ENCODE data around the gene STPG3. TPM values are rescaled to one million over a fixed set of nuclear protein-coding genes. Genes with fewer than 3 reads are reported as not detected.

STPG3 gene
- total and polyA plus RNA-seq, 4 donors, result not detected

DNA sequence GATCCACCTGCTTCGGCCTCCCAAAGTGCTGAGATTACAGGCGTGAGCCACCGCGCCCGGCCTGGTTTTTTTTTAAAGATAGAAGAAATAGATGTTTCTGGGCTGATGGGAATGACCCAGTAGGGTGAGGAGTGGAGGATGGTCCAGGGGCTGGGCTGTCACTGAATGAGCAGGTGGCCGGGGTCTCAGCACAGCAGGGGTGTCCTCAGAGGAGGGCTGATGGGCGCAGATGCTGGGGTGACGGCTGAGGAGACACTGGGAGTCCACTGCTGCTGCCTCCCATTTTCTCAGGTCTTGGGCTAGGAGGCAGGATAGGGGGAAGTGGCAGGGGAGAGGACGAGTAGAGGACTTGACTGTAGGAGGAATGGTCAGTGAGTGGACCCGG is 24.1 kb downstream of the STPG3 start:
- H3K27me3 ChIP-seq (ENCODE audit: control insufficient read depth in 1 of 2, insufficient read depth in 2 of 2, low read length in 1 of 2), result no peaks in the 10 kb centered on the region
- H3K4me1 ChIP-seq (ENCODE audit: control insufficient read depth in 1 of 2, insufficient read depth in 2 of 2, low read length in 2 of 2), result no peaks in the 10 kb centered on the region
- peaks cover 0 to 3% of the 10 kb centered on the region in 2 donors for H3K36me3 ChIP-seq (ENCODE audit: control insufficient read depth in 1 of 2, insufficient read depth in 2 of 2, low read length in 1 of 2)
- ATAC-seq (ENCODE audit: low FRiP score), result no peak
- intact Hi-C loops (cut with DNase I), result no loop called here
- no peak overlapping the region for H3K4me3 ChIP-seq (ENCODE audit: low read length in 2 of 2)
- 88 to 91% methylated on average over 10 of the region's 10 CpGs for WGBS, 2 donors
- H3K9me3 ChIP-seq (ENCODE audit: control insufficient read depth, low read length), result no peaks in the 10 kb centered on the region
- H3K27ac ChIP-seq (ENCODE audit: low read depth in 1 of 2, low read length in 2 of 2), result no peak overlapping the region
- DNase-seq, result no peak

DNA sequence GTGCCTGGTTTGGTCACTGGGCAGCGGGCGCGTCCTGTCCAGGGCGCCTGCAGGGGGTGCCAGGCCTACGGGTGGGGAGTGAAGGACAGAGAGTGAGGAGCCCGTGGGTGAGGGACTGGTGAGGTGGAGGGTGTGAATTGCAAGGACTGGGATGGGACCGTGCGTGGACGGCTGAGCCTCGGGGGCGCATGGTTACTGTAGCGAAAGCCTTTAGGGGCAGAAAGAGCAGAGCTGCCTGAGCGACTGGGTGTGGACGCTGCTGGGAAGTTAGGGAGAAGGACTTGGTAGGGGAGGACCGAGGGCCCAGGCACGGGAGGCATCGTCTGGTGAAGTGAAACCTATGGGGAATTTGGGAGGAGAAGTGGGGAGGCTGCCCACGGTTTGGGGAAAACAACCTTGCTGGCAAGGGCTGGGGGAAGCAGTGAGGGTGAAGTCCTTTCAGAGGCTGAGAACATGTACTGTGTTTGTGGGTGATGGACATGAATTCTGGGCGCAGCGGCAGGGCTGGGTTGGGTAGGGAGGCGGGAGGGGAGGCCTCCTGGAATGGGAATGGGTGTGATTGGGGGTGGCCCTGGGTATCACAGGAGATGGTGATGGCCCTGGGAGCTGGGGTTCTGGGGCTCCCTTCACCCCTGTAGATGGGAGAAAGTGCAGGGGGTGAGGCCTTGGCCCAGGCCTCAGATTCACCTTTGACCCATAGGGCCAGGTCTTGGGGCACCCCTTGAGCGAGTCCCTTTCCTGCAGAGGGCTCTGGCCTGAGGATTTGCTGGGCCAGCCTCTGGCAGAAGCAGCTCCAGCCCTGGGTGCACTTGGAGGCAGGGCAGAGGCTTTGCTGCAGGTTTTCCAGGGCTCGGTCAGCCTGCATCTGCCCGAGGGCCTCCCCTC is 24.7 kb downstream of the STPG3 start:
- intact Hi-C loops (cut with DNase I), result no loop called here
- Histone ChIP-seq H3K36me3 (ENCODE audit: control insufficient read depth in 1 of 2, insufficient read depth in 2 of 2, low read length in 1 of 2) (peaks cover 0 to 3% of the 10 kb centered on the region in 2 donors), H3K9me3 (ENCODE audit: control insufficient read depth, low read length) (no peaks in the 10 kb centered on the region), H3K27me3 (ENCODE audit: control insufficient read depth in 1 of 2, insufficient read depth in 2 of 2, low read length in 1 of 2) (no peaks in the 10 kb centered on the region), H3K4me1 (ENCODE audit: control insufficient read depth in 1 of 2, insufficient read depth in 2 of 2, low read length in 2 of 2) (no peaks in the 10 kb centered on the region), H3K4me3 (ENCODE audit: low read length in 2 of 2) (no peak overlapping the region), H3K27ac (ENCODE audit: low read depth in 1 of 2, low read length in 2 of 2) (no peak overlapping the region)
- no peak for ATAC-seq (ENCODE audit: low FRiP score)
- DNase-seq, result peak; percentile 49 to 71
- 81 to 87% methylated on average over 24 of the region's 24 CpGs for WGBS, 2 donors

DNA sequence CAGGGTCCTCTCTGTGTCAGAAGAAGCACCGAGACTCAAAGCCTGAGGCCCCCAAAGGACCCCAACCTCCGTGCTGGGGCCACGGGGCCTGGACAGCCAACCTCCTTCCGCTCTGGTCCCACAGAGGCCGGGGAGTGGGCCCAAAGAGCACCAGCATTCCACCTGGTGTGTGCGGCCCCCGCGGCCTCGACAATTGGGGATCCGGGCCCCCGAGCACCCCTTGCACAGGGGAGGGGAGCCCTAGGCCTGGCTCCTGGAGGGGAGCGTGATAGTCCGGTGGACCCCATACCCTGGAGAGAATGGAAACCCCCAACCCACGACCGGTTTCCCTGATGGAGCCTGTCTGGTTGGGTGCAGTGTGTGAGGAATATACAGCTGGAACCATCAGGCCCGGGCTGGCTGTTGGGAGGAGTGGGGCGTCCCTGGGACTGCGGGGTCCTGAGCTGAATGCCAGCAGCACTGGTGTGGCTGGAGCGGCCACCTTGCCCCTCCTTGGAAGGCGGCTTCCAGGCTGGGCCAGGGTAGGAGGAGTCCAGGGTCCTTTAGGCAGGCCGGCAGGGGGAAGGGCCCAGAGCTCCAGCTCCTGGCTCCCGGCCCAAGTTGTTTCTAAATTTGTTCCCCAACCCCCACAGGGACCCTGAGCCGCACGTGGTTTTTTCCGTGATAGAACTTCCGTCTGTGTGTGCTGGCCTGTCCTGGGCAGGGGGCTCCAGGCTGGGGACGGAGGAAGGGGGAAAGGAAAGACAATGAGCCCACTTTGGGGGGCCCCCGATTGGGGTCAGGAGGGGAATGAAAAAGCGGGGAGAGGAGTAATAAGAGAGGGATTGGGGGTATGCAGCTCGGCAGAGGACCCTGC is 25.6 kb downstream of the STPG3 start:
- intact Hi-C loops (cut with DNase I), result no loop called here
- ATAC-seq (ENCODE audit: low FRiP score), result peak; percentile 82
- 28% methylated on average over 30 of the region's 30 CpGs for WGBS, 2 donors

DNA sequence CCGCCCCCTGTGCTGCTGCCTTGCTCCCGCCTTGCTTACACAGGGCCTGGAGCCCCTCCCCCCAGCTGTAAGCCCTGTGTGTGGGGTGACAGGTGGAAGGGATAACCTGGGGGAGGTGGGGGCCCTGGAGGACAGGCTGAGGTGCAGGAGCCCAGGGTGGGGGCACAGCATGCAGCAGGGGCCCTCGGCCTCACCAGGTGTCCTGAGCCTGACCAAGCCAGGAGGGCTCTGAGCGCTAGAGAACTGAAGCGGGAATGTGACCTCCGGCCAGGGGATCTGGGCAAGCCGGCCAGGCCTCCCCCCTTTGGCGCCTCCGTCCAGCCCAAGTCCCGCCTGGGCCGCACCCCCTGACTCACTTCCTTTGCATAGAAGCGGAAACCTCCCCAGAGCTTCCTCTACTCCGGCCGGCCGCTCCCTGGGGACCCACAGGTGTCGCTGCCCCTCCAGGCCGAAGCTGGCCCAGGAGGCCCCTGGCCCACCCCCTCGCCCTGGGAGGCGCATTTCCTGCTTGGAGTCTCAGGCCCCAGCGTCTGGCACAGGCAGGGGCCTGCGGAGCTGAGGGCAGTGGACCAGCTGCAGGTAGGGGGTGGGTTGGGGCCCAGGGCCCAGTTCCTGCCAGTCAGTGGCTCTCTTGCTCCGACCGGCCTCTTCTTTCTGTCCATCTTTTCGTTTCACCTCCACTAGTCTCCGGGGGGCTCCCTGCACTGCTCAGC is 26.4 kb downstream of the STPG3 start, which contains the start of gene TOR4A:
TOR4A (plus strand) TSS at position 398 of the 713 bp plus-strand sequence. CDS start 964 bp downstream, outside the sequence.
- Histone ChIP-seq H3K9me3 (ENCODE audit: control insufficient read depth, low read length) (no peaks in the 10 kb centered on the region), H3K4me3 (ENCODE audit: low read length in 2 of 2) (peak within 1 kb of the TSS; percentile 31 to 40), H3K27me3 (ENCODE audit: control insufficient read depth in 1 of 2, insufficient read depth in 2 of 2, low read length in 1 of 2) (no peaks in the 10 kb centered on the region), H3K4me1 (ENCODE audit: control insufficient read depth in 1 of 2, insufficient read depth in 2 of 2, low read length in 2 of 2) (no peaks in the 10 kb centered on the region), H3K27ac (ENCODE audit: low read depth in 1 of 2, low read length in 2 of 2) (peak within 1 kb of the TSS in 1 of 2 donors; percentile 39), H3K36me3 (ENCODE audit: control insufficient read depth in 1 of 2, insufficient read depth in 2 of 2, low read length in 1 of 2) (peaks cover 0 to 3% of the 10 kb centered on the region in 2 donors)
- WGBS, 2 donors, result 10 to 12% methylated on average over 21 to 25 of the region's 25 CpGs
- ATAC-seq (ENCODE audit: low FRiP score) (peak; percentile 79), DNase-seq (peak; percentile 93 to 94)
- intact Hi-C loops (cut with DNase I), result no loop called here

More for the DNA sequence above, 25.6 kb downstream of the STPG3 start:
- peaks cover 0 to 3% of the 10 kb centered on the region in 2 donors for H3K36me3 ChIP-seq (ENCODE audit: control insufficient read depth in 1 of 2, insufficient read depth in 2 of 2, low read length in 1 of 2)
- DNase-seq, result peak; percentile 89 to 91
- H3K27me3 ChIP-seq (ENCODE audit: control insufficient read depth in 1 of 2, insufficient read depth in 2 of 2, low read length in 1 of 2), result no peaks in the 10 kb centered on the region
- H3K4me3 ChIP-seq (ENCODE audit: low read length in 2 of 2), result no peak overlapping the region
- no peaks in the 10 kb centered on the region for H3K4me1 ChIP-seq (ENCODE audit: control insufficient read depth in 1 of 2, insufficient read depth in 2 of 2, low read length in 2 of 2)
- H3K27ac ChIP-seq (ENCODE audit: low read depth in 1 of 2, low read length in 2 of 2), result peak overlapping the region in 1 of 2 donors; percentile 39
- no peaks in the 10 kb centered on the region for H3K9me3 ChIP-seq (ENCODE audit: control insufficient read depth, low read length)

DNA sequence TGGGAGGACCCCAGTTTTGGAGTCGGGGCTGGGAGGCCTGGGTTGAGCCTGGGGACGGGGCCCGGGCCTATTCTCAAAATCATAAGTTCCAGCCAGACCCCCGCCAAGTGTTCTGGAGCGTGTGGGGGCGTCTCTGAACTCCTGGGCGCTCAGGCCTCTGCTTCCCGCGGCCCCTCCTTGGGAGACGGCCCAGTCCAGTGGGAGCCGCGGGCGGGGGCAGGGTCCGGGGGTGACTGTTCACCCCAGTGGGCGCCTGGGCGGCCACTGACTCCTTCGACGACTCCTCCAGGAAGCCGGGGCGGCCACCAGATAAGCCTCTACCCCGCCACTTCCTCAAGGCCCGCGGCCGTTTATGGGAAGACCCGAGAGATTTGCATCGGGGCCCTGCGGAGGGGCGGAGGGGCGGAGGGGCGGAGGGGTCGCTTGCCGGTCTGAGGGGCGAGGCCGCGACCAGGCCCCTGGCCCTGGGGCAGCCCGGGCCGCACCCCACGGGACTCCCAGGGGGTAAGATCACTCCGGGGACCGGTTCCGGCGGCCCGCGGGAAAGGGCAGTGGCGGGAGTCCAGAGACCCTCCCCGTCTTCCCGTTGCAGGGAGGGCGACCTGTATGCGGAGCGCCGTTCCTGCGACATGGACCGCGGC is 27.1 kb downstream of the STPG3 start:
- H3K36me3 ChIP-seq (ENCODE audit: control insufficient read depth in 1 of 2, insufficient read depth in 2 of 2, low read length in 1 of 2), result peaks cover 0 to 3% of the 10 kb centered on the region in 2 donors
- no peaks in the 10 kb centered on the region for H3K27me3 ChIP-seq (ENCODE audit: control insufficient read depth in 1 of 2, insufficient read depth in 2 of 2, low read length in 1 of 2)
- WGBS, 2 donors, result 15 to 18% methylated on average over 35 to 54 of the region's 54 CpGs
- no peaks in the 10 kb centered on the region for H3K4me1 ChIP-seq (ENCODE audit: control insufficient read depth in 1 of 2, insufficient read depth in 2 of 2, low read length in 2 of 2)
- no peaks in the 10 kb centered on the region for H3K9me3 ChIP-seq (ENCODE audit: control insufficient read depth, low read length)
- peak; percentile 56 to 80 for DNase-seq
- peak overlapping the region in 1 of 2 donors; percentile 23 for H3K27ac ChIP-seq (ENCODE audit: low read depth in 1 of 2, low read length in 2 of 2)
- intact Hi-C loops (cut with DNase I), result no loop called here
- ATAC-seq (ENCODE audit: low FRiP score), result no peak
- H3K4me3 ChIP-seq (ENCODE audit: low read length in 2 of 2), result peak overlapping the region; percentile 31 to 40

DNA sequence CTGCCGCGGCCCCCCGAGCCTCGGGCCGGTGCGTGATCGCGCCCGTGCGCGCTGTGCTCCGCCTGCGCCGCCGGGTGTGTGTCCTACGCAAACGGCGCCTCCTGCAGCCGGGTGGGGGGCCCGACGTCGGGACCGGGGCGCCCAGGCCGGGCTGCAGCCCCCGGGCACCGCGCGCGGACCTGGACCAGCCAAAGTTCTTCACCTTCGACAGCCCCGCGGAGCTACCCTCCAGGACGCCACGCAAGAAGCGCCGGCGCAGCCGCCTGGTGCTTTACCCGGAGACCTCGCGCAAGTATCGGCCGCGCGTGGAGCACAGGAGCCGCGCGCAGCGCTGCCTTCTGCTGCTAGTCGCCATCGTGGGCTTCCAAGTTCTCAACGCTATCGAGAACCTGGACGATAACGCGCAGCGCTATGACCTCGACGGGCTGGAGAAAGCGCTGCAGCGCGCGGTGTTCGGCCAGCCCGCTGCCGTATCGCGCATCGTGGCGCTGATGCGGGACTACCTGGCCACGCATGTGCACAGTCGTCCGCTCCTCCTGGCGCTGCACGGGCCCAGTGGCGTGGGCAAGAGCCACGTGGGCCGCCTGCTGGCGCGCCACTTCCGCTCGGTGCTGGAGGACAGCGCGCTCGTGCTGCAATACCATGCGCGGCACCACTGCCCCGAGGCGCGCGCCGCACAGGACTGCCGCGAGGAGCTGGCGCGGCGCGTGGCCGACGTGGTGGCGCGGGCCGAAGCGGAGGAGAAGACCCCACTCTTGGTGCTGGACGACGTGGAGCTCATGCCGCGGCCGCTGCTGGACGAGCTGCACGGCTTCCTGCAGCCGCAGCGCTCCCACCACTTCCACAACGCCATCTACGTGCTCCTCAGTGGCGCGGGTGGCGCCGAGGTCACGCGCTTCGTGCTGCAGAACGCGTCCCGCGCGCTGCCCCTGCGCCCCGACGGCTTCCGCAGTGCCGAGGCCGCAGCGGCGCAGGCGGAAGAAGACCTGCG is 27.9 kb downstream of the STPG3 start:
- no peak overlapping the region for H3K4me3 ChIP-seq (ENCODE audit: low read length in 2 of 2)
- H3K27ac ChIP-seq (ENCODE audit: low read depth in 1 of 2, low read length in 2 of 2), result no peak overlapping the region

DNA sequence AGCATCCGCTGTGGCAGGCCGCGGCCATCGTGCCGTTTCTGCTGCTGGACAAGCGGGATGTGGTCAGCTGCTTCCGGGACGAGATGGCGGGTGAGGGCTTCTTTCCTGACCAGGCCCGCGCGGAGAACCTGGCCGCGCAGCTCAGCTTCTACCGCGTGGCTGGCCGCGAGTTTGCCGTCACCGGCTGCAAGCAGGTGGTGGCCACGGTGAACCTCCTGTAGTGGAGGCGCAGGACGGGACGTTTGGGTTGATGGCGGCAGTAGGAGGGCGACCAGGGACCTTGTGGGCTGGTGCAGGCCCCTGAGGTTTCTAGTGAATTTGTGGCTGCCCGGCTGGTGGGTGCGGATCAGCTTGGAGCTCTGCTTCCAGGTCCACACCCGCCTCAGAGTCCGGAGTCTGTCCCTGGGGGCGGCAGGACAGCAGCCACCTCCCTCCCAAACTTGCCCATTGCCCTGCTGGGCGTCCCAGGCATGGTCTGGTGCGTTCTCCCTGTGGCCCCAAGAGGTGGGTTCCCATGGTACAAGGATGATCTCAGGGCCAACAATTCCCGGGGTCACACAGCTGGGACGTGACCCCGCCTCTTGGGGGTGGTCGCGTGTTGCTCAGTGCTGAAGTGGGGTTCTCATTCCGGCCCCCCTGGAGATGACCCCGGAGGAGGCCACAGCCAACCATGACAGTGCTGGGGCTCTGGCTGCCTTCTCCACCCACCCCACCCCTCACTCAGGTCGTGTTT is 28.8 kb downstream of the STPG3 start:
- no peak overlapping the region for H3K4me3 ChIP-seq (ENCODE audit: low read length in 2 of 2)
- H3K27ac ChIP-seq (ENCODE audit: low read depth in 1 of 2, low read length in 2 of 2), result no peak overlapping the region
- peaks cover 0 to 3% of the 10 kb centered on the region in 2 donors for H3K36me3 ChIP-seq (ENCODE audit: control insufficient read depth in 1 of 2, insufficient read depth in 2 of 2, low read length in 1 of 2)
- intact Hi-C loops (cut with DNase I), result no loop called here
- no peaks in the 10 kb centered on the region for H3K4me1 ChIP-seq (ENCODE audit: control insufficient read depth in 1 of 2, insufficient read depth in 2 of 2, low read length in 2 of 2)
- H3K9me3 ChIP-seq (ENCODE audit: control insufficient read depth, low read length), result no peaks in the 10 kb centered on the region
- peak in 1 of 2 donors; percentile 73 for DNase-seq
- 90 to 94% methylated on average over 41 of the region's 41 CpGs for WGBS, 2 donors
- no peaks in the 10 kb centered on the region for H3K27me3 ChIP-seq (ENCODE audit: control insufficient read depth in 1 of 2, insufficient read depth in 2 of 2, low read length in 1 of 2)
- ATAC-seq (ENCODE audit: low FRiP score), result no peak

More for the DNA sequence above, 27.9 kb downstream of the STPG3 start:
- Histone ChIP-seq H3K9me3 (ENCODE audit: control insufficient read depth, low read length) (no peaks in the 10 kb centered on the region), H3K4me1 (ENCODE audit: control insufficient read depth in 1 of 2, insufficient read depth in 2 of 2, low read length in 2 of 2) (no peaks in the 10 kb centered on the region), H3K27me3 (ENCODE audit: control insufficient read depth in 1 of 2, insufficient read depth in 2 of 2, low read length in 1 of 2) (no peaks in the 10 kb centered on the region), H3K36me3 (ENCODE audit: control insufficient read depth in 1 of 2, insufficient read depth in 2 of 2, low read length in 1 of 2) (peaks cover 0 to 3% of the 10 kb centered on the region in 2 donors)
- WGBS, 2 donors, result 79 to 88% methylated on average over 119 to 139 of the region's 139 CpGs
- peak in 1 of 2 donors; percentile 76 for DNase-seq
- no peak for ATAC-seq (ENCODE audit: low FRiP score)
- intact Hi-C loops (cut with DNase I), result no loop called here
